HepG2 (cell line): ENCODE results near the gene UNC5A. TPM values are rescaled to one million over a fixed set of nuclear protein-coding genes. Genes with fewer than 3 reads are reported as not detected.

Experiments used
- ATAC-seq: fragments of 200-7000 bp; cut with Tn5 transposase; 3 replicates; pipeline ENCODE4 v1.9.1; 2020; ENCODE audit warnings: mild to moderate bottlenecking, moderate library complexity
- BruUV-seq: library from RNA; stranded (reverse); fragments of 400-500 nt; replicated peaks from 2 replicates; lab custom pipeline; 2021; lab: Mats Ljungman, UMichigan
- CTCF ChIA-PET: fragments of 300-600 bp; formaldehyde crosslinking; extraction: SDS; loops from one replicate; lab custom pipeline; 2021; ENCODE audit warnings: low total read pairs, inconsistent platforms, low intra/inter-chr PET ratio; lab: Yijun Ruan, JAX
- POLR2A ChIA-PET: fragments of 350-600 bp; sonication (Branson Sonifier 250); formaldehyde crosslinking; loops from one replicate; lab custom pipeline; 2020; ENCODE audit warnings: antibody characterized with exemption, inconsistent platforms; lab: Yijun Ruan, JAX
- DNase-seq: peaks from one replicate; pipeline ENCODE4 v3.0.0-alpha.2; 2015; ENCODE audit warnings: low spot score
- FAIRE-seq: peaks from 3 replicates; lab custom pipeline; 2011; peaks lifted over from hg19 to GRCh38; lab: Jason Lieb, UNC
- H2AFZ ChIP-seq: one replicate; pipeline ENCODE4 v1.6.1; 2011; ENCODE audit warnings: low read length, inconsistent platforms
- H3K27ac ChIP-seq: fragments of 300-600 bp; 3 replicates; pipeline ENCODE4 v1.8.0; 2011; ENCODE audit warnings: mixed run types, mild to moderate bottlenecking, mixed read lengths, low read length, inconsistent platforms; ENCODE audit not compliant: insufficient read depth; ENCODE audit errors: extremely low read length
- H3K27me3 ChIP-seq, 2 experiments: fragments of 200-600 bp in 1 of 2; 2 replicates in 1 of 2; 3 replicates in 1 of 2; pipeline versions ENCODE4 v1.6.0 to v1.8.0; 2011; ENCODE audit warnings: low read length in 2 of 2, mild to moderate bottlenecking in 2 of 2, moderate library complexity in 2 of 2, inconsistent platforms in 1 of 2; ENCODE audit not compliant: insufficient read depth in 2 of 2, control insufficient read depth in 1 of 2
- H3K36me3 ChIP-seq, 2 experiments: fragments of 200-600 bp in 1 of 2; replicated peaks in 1 of 2; 2 replicates in 1 of 2; 3 replicates in 1 of 2; pipeline versions ENCODE4 v1.5.1 to v1.8.0; 2011; ENCODE audit warnings: low read length in 2 of 2, inconsistent platforms in 1 of 2; ENCODE audit not compliant: insufficient read depth in 2 of 2, control insufficient read depth in 1 of 2
- H3K4me1 ChIP-seq: 2 replicates; pipeline ENCODE4 v1.5.1; 2012; ENCODE audit warnings: low read length, inconsistent platforms; ENCODE audit not compliant: insufficient read depth
- H3K4me2 ChIP-seq: 2 replicates; pipeline ENCODE4 v1.6.0; 2011; ENCODE audit warnings: low read depth, low read length, inconsistent platforms
- H3K4me3 ChIP-seq, 3 experiments: fragments of 200-600 bp in 1 of 3; sonication (generic), shearing (Covaris generic) in 1 of 3; replicated peaks in 1 of 3; 2 replicates each; pipeline ENCODE4 v1.5.1; 2011 to 2016; ENCODE audit warnings: low read length in 3 of 3, inconsistent platforms in 2 of 3, low read depth in 2 of 3, mild to moderate bottlenecking in 2 of 3, control low read depth in 1 of 3, mixed read lengths in 1 of 3; ENCODE audit not compliant: insufficient read depth in 1 of 3
- H3K79me2 ChIP-seq: one replicate; pipeline ENCODE4 v1.6.1; 2011; ENCODE audit warnings: low read length, inconsistent platforms; ENCODE audit not compliant: insufficient read depth
- H3K9ac ChIP-seq: 2 replicates; pipeline ENCODE4 v1.6.0; 2011; ENCODE audit warnings: mild to moderate bottlenecking, low read depth, low read length, inconsistent platforms; ENCODE audit not compliant: insufficient read depth
- H3K9me3 ChIP-seq: 2 replicates; pipeline ENCODE4 v1.5.1; 2012; ENCODE audit warnings: mild to moderate bottlenecking, low read length
- H4K20me1 ChIP-seq: 2 replicates; pipeline ENCODE4 v1.6.0; 2011; ENCODE audit warnings: inconsistent platforms, mild to moderate bottlenecking, low read length, moderate library complexity; ENCODE audit not compliant: insufficient read depth
- KLF15 ChIP-seq: sonication (generic); formaldehyde crosslinking; IDR thresholded peaks from 2 replicates; pipeline ENCODE4 v1.8.1; 2023; ENCODE audit warnings: borderline replicate concordance, mild to moderate bottlenecking, inconsistent platforms, missing genetic modification reagents, mixed read lengths
- NFATC3 ChIP-seq: sonication (generic); formaldehyde crosslinking; IDR thresholded peaks from 2 replicates; pipeline ENCODE4 v1.5.1; 2020; ENCODE audit warnings: mild to moderate bottlenecking, missing genetic modification reagents
- RNF219 ChIP-seq: sonication (generic); formaldehyde crosslinking; IDR thresholded peaks from 2 replicates; pipeline ENCODE4 v1.5.0; 2020; ENCODE audit warnings: mild to moderate bottlenecking, missing genetic modification reagents
- RXRB ChIP-seq: IDR thresholded peaks from 2 replicates; pipeline ENCODE4 v1.6.1; 2016; ENCODE audit warnings: borderline replicate concordance, missing genetic modification reagents, missing compliant biosample characterization
- SIX1 ChIP-seq: sonication (generic); formaldehyde crosslinking; IDR thresholded peaks from 2 replicates; pipeline ENCODE4 v1.4.0; 2020; ENCODE audit warnings: missing genetic modification reagents, borderline replicate concordance
- USF2 ChIP-seq, 2 experiments: sonication (generic) in 1 of 2; formaldehyde crosslinking in 1 of 2; IDR thresholded peaks; 2 replicates each; pipeline versions ENCODE4 v1.5.1 to v1.6.1; 2011 to 2020; ENCODE audit warnings: borderline replicate concordance in 1 of 2, low read depth in 1 of 2, low read length in 1 of 2, mild to moderate bottlenecking in 1 of 2, missing genetic modification reagents in 1 of 2, moderate library complexity in 1 of 2
- ZFP62 ChIP-seq: sonication (generic); formaldehyde crosslinking; IDR thresholded peaks from 2 replicates; pipeline ENCODE4 v1.4.0; 2020; ENCODE audit warnings: missing genetic modification reagents
- ZNF275 ChIP-seq: sonication (generic); formaldehyde crosslinking; IDR thresholded peaks from 2 replicates; pipeline ENCODE4 v1.8.0; 2022; ENCODE audit warnings: missing genetic modification reagents, mild to moderate bottlenecking, inconsistent platforms, borderline replicate concordance
- ZNF414 ChIP-seq: sonication (generic); formaldehyde crosslinking; IDR thresholded peaks from 2 replicates; pipeline ENCODE4 v1.5.0; 2020; ENCODE audit warnings: missing genetic modification reagents
- ZNF550 ChIP-seq: sonication (generic); formaldehyde crosslinking; IDR thresholded peaks from 2 replicates; pipeline ENCODE4 v1.4.0; 2020; ENCODE audit warnings: mild to moderate bottlenecking, missing genetic modification reagents, borderline replicate concordance
- ZNF713 ChIP-seq: sonication (generic); formaldehyde crosslinking; IDR thresholded peaks from 2 replicates; pipeline ENCODE4 v1.4.0; 2020; ENCODE audit warnings: mild to moderate bottlenecking, missing genetic modification reagents
- ZXDC ChIP-seq: sonication (generic); formaldehyde crosslinking; IDR thresholded peaks from 2 replicates; pipeline ENCODE4 v1.5.0; 2020; ENCODE audit warnings: mild to moderate bottlenecking, missing genetic modification reagents
- WGBS: methylation state at CpG from one replicate; pipeline ENCODE4 v1.1.6; 2017; ENCODE audit warnings: low lambda C conversion rate; 5-methylcytosine and 5-hydroxymethylcytosine counted together
- in situ Hi-C: cut with HindIII; loops from 2 replicates; pipeline ENCODE4 v1.10.0; 2017; ENCODE audit warnings: low pct_unique_long_range_greater_than_20kb; ENCODE audit not compliant: extremely low pct_ligation_motif_present
- intact Hi-C: fragments of 100-400 bp; cut with micrococcal nuclease; formaldehyde crosslinking; loops from one replicate; pipeline ENCODE4 v1.10.0; 2022; ENCODE audit not compliant: unreplicated experiment
- polyA plus RNA-seq, 8 experiments: library from polyadenylated mRNA; depleted of rRNA in 3 of 8; stranded (reverse) in 7 of 8; unstranded in 1 of 8; fragments of >200 nt; fragmentation: Illumina TruSeq in 4 of 8; extraction: Trizol in 4 of 8; gene quantifications; 2 replicates each; pipeline versions ENCODE4 v1.2.1 to v1.2.3, GENCODE V29; 2011 to 2016; ENCODE audit warnings: low read depth in 4 of 8, missing spikeins in 1 of 8, mixed read lengths in 1 of 8; ENCODE audit not compliant: insufficient read depth in 1 of 8
- total RNA-seq, 5 experiments: library from RNA; depleted of rRNA; stranded (reverse); fragments of >200 nt; fragmentation: Illumina TruSeq; extraction: Trizol; gene quantifications; 2 replicates each; pipeline ENCODE4 v1.2.3, GENCODE V29; 2016; ENCODE audit warnings: low read depth in 1 of 5

The UNC5A gene
- total and polyA plus RNA-seq, 2 of the 13 experiments (the other 11 are each of a cell fraction or from before 2014, with no cell fraction given): not detected

- DNase-seq (no peak), FAIRE-seq (no peak), ATAC-seq (no peak)
- Histone ChIP-seq H3K4me3 (no peak overlapping the region), H3K27me3 (peaks cover 37 to 85% of the 10 kb centered on the region in 2 experiments; a peak in 4 of 5 replicates), H2AFZ (no peak overlapping the region), H3K79me2 (no peaks in the 10 kb centered on the region), H3K27ac (no peak overlapping the region), H3K4me1 (no peaks in the 10 kb centered on the region), H3K9me3 (no peaks in the 10 kb centered on the region), H3K9ac (no peak overlapping the region), H3K4me2 (no peak overlapping the region), H4K20me1 (0 out of 2 replicates have a peak, but pooled peaks cover 5% of the 10 kb centered on the region), H3K36me3 (no peaks in the 10 kb centered on the region)
- intact Hi-C loops (no loop called here), in situ Hi-C loops (no loop called here)
- WGBS: no CpG with 5 or more reads among the region's 11 CpGs
- BruUV-seq: no TSS peak
- POLR2A ChIA-PET: no interaction called here
- CTCF ChIA-PET: no interaction called here
- TF ChIP-seq ZNF414 (CRISPR knock-in tag) (no peak), KLF15 (no peak), RXRB (CRISPR knock-in tag) (no peak), SIX1 (no peak), ZNF275 (CRISPR knock-in tag) (no peak), USF2 (IDR thresholded peaks at IDR 0.05; ENCODE audit: low read depth, low read length) (no peak), USF2 (CRISPR knock-in tag; IDR thresholded peaks at IDR 0.05; ENCODE audit: borderline replicate concordance) (no peak), NFATC3 (no peak), ZNF713 (no peak), RNF219 (no peak), ZFP62 (CRISPR knock-in tag) (no peak), ZXDC (CRISPR knock-in tag) (no peak), ZNF550 (no peak)
Observed at GRCh38 chr5:176861276-176861675, 50.9 kb downstream of the UNC5A start.
